GM12872 (cell line): ENCODE results near the gene SH3GL3.

ENCODE experiments used
- TF ChIP-seq, protein P1 (sequence below): IDR thresholded peaks from 3 replicates; pipeline ENCODE4 v1.5.1; 2011; ENCODE audit warnings: low read depth, mild to moderate bottlenecking, low read length, moderate library complexity; ENCODE audit not compliant: insufficient read depth

SH3GL3 gene

DNA sequence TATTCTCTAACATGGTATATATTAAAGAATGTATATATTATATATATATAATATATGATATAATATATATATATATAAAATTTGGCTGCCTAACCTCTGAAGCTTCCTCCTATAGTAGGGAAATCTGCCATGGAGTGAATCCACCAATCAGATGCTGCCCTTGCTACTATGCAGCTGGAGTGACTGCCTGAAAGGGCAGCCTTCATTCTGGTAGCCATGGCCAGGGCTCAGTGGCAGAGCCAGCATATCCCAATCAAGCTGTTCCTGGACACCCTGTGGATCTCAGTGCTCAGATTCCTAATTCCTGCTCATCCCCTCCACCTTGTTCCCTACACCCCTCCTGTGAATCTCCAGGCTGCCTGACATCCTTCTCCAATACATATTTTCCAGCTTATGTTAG, 2.2 kb upstream of the SH3GL3 start:
- TF ChIP-seq, protein P1, sequence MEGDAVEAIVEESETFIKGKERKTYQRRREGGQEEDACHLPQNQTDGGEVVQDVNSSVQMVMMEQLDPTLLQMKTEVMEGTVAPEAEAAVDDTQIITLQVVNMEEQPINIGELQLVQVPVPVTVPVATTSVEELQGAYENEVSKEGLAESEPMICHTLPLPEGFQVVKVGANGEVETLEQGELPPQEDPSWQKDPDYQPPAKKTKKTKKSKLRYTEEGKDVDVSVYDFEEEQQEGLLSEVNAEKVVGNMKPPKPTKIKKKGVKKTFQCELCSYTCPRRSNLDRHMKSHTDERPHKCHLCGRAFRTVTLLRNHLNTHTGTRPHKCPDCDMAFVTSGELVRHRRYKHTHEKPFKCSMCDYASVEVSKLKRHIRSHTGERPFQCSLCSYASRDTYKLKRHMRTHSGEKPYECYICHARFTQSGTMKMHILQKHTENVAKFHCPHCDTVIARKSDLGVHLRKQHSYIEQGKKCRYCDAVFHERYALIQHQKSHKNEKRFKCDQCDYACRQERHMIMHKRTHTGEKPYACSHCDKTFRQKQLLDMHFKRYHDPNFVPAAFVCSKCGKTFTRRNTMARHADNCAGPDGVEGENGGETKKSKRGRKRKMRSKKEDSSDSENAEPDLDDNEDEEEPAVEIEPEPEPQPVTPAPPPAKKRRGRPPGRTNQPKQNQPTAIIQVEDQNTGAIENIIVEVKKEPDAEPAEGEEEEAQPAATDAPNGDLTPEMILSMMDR: no peak

DNA sequence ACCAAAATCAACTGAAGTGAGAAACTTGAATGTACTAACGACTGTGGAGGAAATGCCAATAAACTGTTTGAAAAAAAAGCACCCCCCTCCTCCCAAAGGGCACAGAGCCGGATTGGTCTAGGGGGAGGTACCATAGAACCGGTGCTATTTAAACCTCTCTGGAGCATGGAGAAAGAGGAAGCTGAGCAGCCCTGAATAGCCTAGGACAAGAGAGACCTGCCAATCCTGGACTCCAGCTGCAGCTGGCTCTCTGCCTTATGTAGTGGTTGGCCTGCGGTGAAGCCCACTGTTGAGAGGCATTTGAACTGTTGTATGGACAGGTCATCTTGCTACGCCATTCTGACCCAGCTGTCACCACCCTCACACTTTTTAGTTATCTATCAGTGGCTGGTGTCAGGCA, 1.5 kb upstream of the SH3GL3 start:
- TF ChIP-seq, protein P1: no peak

DNA sequence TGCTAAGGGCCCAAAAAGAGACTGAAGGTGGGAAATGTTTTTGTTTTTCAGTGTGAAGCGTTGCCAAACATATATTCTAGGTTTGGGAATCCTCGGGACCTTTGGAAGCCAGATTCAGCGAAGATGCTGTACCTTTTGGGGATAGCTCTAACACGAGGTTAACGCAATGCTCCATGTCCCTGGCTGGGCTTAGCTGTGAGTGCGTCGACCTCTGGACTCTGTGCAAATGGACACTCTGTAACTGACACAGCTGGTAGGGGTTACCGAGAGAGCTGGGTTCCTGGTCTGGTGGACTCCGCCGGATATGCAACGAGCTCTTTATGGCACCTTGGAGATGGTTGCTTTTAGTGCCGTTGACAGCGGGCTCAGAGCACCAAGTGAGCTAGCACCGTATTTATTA, 724 bp upstream of the SH3GL3 start:
- TF ChIP-seq, protein P1: no peak

DNA sequence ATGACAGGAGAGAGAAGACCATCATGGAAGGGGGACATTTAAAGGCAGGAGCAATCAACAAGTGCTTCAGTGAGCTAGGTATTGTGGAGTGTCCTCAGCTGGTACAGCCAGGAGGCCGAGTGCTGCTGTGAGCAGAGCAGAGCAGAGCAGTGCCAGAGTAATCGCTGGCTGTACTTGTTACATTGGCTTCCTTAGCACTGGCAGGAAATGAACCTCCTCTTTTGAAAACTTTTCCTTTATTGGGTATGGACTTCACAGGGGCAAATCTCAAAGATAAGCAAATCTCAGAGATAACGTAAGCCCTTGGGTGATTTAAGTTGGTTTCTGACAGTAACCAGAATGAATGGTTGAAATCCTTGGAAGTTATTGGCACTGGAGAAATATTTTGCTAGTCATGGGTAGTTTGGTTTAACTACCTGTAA, 2.1 kb downstream of the SH3GL3 start:
- TF ChIP-seq, protein P1: no peak

GRCh38 chr15:83449937-83450506, 2.9 kb downstream of the SH3GL3 start:
- TF ChIP-seq, protein P1: no peak

GRCh38 chr15:83457149-83457548, 10.0 kb downstream of the SH3GL3 start:
- TF ChIP-seq, protein P1: no peak

GRCh38 chr15:83458381-83458780, 11.2 kb downstream of the SH3GL3 start:
- TF ChIP-seq, protein P1: no peak

DNA sequence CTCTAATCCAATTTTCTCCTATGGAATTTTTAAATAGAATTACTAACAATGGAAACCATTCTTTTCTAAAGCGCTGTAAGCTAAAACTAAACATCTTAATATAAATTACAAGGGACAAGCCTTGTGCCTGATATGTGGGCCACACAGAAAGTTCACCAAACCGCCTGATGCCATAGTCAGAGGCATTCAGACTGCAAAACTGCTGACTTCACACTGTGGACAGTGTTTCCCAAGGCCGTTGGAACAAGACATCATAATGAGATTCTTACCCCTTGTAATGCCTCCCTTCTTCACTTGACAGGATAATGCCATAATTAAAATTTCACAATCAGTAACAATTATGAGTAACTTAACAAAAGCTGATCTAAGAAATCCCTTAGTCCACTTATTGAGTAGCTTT, 14.9 kb downstream of the SH3GL3 start:
- TF ChIP-seq, protein P1: no peak
